Brain microvascular endothelial cell (primary cell): ENCODE data around the gene TGFB3.

Experiments used
- DNase-seq: peaks from one replicate; pipeline ENCODE4 v3.0.0-alpha.2; 2020
- H3K27ac ChIP-seq: fragments of 250-450 bp; sonication (Bioruptor Pico); 2 replicates; pipeline ENCODE4 v1.5.1; 2020; ENCODE audit warnings: mild to moderate bottlenecking, moderate library complexity
- H3K27me3 ChIP-seq: fragments of 250-450 bp; sonication (Bioruptor Pico); replicated peaks from 2 replicates; pipeline ENCODE4 v1.5.1; 2020; ENCODE audit warnings: mild to moderate bottlenecking
- H3K36me3 ChIP-seq: fragments of 250-450 bp; sonication (Bioruptor Pico); replicated peaks from 2 replicates; pipeline ENCODE4 v1.5.1; 2020; ENCODE audit warnings: mild to moderate bottlenecking
- H3K4me3 ChIP-seq: 2 replicates; pipeline ENCODE4 v1.5.1; 2011; ENCODE audit warnings: low read depth, mild to moderate bottlenecking, control low read depth, low read length, moderate library complexity
- CTCF ChIP-seq: IDR thresholded peaks from 2 replicates; pipeline ENCODE4 v1.5.1; 2011; ENCODE audit warnings: low read depth, mild to moderate bottlenecking, moderate library complexity, low read length, control low read depth, inconsistent platforms; ENCODE audit errors: missing control alignments
- in situ Hi-C: cut with HindIII; loops from 2 replicates; pipeline ENCODE4 v1.10.0; 2017; ENCODE audit warnings: low sequenced_read_pairs, low pct_ligation_motif_present

The TGFB3 gene

GRCh38 chr14:75969126-75969525 lies 12.7 kb downstream of the TGFB3 start:
- Histone ChIP-seq H3K4me3 (no peak overlapping the region), H3K27ac (no peak overlapping the region), H3K36me3 (no peaks in the 10 kb centered on the region), H3K27me3 (no peaks in the 10 kb centered on the region)
- no peak for DNase-seq
- in situ Hi-C loops = loop anchor here (25.0 kb wide), 1 partner anchor 257 kb away; no protein-coding TSS in a partner anchor
- TF ChIP-seq CTCF = no peak

- Histone ChIP-seq H3K4me3 (no peak overlapping the region), H3K36me3 (no peaks in the 10 kb centered on the region), H3K27me3 (no peaks in the 10 kb centered on the region), H3K27ac (no peak overlapping the region)
- no peak for TF ChIP-seq CTCF
- DNase-seq = peak; percentile 36
- in situ Hi-C loops = loop anchor here (25.0 kb wide), 1 partner anchor 256 kb away; no protein-coding TSS in a partner anchor
Observed at GRCh38 chr14:75968456-75968855, 13.3 kb downstream of the TGFB3 start.

GRCh38 chr14:75967866-75968265 lies 13.9 kb downstream of the TGFB3 start:
- in situ Hi-C loops = loop anchor here (25.0 kb wide), 1 partner anchor 256 kb away; no protein-coding TSS in a partner anchor
- DNase-seq = no peak
- no peak overlapping the region for H3K27ac ChIP-seq
- H3K36me3 ChIP-seq = no peaks in the 10 kb centered on the region
- no peak for TF ChIP-seq CTCF
- no peaks in the 10 kb centered on the region for H3K27me3 ChIP-seq
- H3K4me3 ChIP-seq = no peak overlapping the region

- no peak for TF ChIP-seq CTCF
- no peak overlapping the region for H3K4me3 ChIP-seq
- in situ Hi-C loops = loop anchor here (25.0 kb wide), 1 partner anchor 249 kb away; no protein-coding TSS in a partner anchor
- no peak overlapping the region for H3K27ac ChIP-seq
- H3K36me3 ChIP-seq = no peaks in the 10 kb centered on the region
- H3K27me3 ChIP-seq = no peaks in the 10 kb centered on the region
- DNase-seq = no peak
Observed at GRCh38 chr14:75961662-75962061, 20.1 kb downstream of the TGFB3 start.

GRCh38 chr14:75960231-75960630 lies 21.6 kb downstream of the TGFB3 start:
- no peak overlapping the region for H3K4me3 ChIP-seq
- DNase-seq = no peak
- no peak for TF ChIP-seq CTCF
- in situ Hi-C loops = loop anchor here (25.0 kb wide), 1 partner anchor 248 kb away; no protein-coding TSS in a partner anchor
- no peaks in the 10 kb centered on the region for H3K27me3 ChIP-seq
- H3K36me3 ChIP-seq = no peaks in the 10 kb centered on the region
- no peak overlapping the region for H3K27ac ChIP-seq

GRCh38 chr14:75959031-75959430 lies 22.8 kb downstream of the TGFB3 start:
- no peak for TF ChIP-seq CTCF
- Histone ChIP-seq H3K27ac (no peak overlapping the region), H3K27me3 (no peaks in the 10 kb centered on the region), H3K4me3 (no peak overlapping the region), H3K36me3 (no peaks in the 10 kb centered on the region)
- in situ Hi-C loops = loop anchor here (25.0 kb wide), 1 partner anchor 247 kb away; no protein-coding TSS in a partner anchor
- no peak for DNase-seq
